ENCODE results near the gene KRT17. TPM values are rescaled to one million over a fixed set of nuclear protein-coding genes. Genes with fewer than 3 reads are reported as not detected.
"Not testable (repeated sequence)": the region's sequence is repeated elsewhere in the genome, so short reads cannot be mapped to it uniquely, and the experiment has no call there.

KRT17 gene
- total RNA-seq, 4 donors from 2014 or later, result 474 to 1,574 (median 971) TPM

- WGBS, 2 donors, result 63 to 73% methylated on average over 1 of the region's 1 CpG
- intact Hi-C loops (cut with DNase I; ENCODE audit: low total_unique reads), result no loop called here
- DNase-seq (ENCODE audit: low spot score in 2 of 2), result no peak
- no peak for TF ChIP-seq CTCF (IDR thresholded peaks at IDR 0.05)
- TF ChIP-seq POLR2A (IDR thresholded peaks at IDR 0.05), result no peak
- no peak overlapping the region for H3K4me3 ChIP-seq (ENCODE audit: low read depth, poor library complexity, severe bottlenecking)
These were observed 45.8 kb downstream of the KRT17 start for GRCh38 chr17:41578538-41578937.

- 35 to 58% methylated on average over 3 to 4 of the region's 4 CpGs for WGBS, 2 donors
- intact Hi-C loops (cut with DNase I; ENCODE audit: low total_unique reads); DNase-seq (ENCODE audit: low spot score in 2 of 2); H3K4me3 ChIP-seq (ENCODE audit: low read depth, poor library complexity, severe bottlenecking): not testable (repeated sequence)
These were observed 47.6 kb downstream of the KRT17 start for GRCh38 chr17:41576740-41577139.

- WGBS, 2 donors, result 58 to 75% methylated on average over 3 of the region's 3 CpGs
- intact Hi-C loops (cut with DNase I; ENCODE audit: low total_unique reads), result no loop called here
- H3K4me3 ChIP-seq (ENCODE audit: low read depth, poor library complexity, severe bottlenecking), result no peak overlapping the region
- no peak for DNase-seq (ENCODE audit: low spot score in 2 of 2)
- TF ChIP-seq POLR2A (IDR thresholded peaks at IDR 0.05), result no peak
- no peak for TF ChIP-seq CTCF (IDR thresholded peaks at IDR 0.05)
These were observed 49.0 kb downstream of the KRT17 start for GRCh38 chr17:41575336-41575735.

- no peak within 1 kb of the TSS for H3K4me3 ChIP-seq (ENCODE audit: low read depth, poor library complexity, severe bottlenecking)
- WGBS, 2 donors, result 53 to 66% methylated on average over 23 to 24 of the region's 24 CpGs
- TF ChIP-seq CTCF (IDR thresholded peaks at IDR 0.05) (no peak), POLR2A (IDR thresholded peaks at IDR 0.05) (no peak)
- DNase-seq (ENCODE audit: low spot score in 2 of 2), result no peak
- intact Hi-C loops (cut with DNase I; ENCODE audit: low total_unique reads), result no loop called here
These were observed 52.6 kb downstream of the KRT17 start, which contains the start of gene KRT9 for GRCh38 chr17:41571561-41572434. Gene KRT9 (minus strand): TSS chr17:41572059. CDS start chr17:41571992, 67 bp downstream.

Other genes with a start within 250 kb of the KRT17 start
- gene KRT34, start 242.3 kb downstream of the KRT17 start, total RNA-seq, result 100 to 1,000 TPM in 1 of 4 donors, 10 to 100 TPM in 1, 1 to 10 TPM in 1, under 1 TPM in 1; 0.72 to 143 (median 6.3) TPM
- gene KRT31, start 227.0 kb downstream of the KRT17 start, total RNA-seq, result 100 to 1,000 TPM in 1 of 4 donors, 10 to 100 TPM in 3; 15.9 to 197 (median 24.1) TPM
- not detected for gene KRT37, start 200.0 kb downstream of the KRT17 start, total RNA-seq
- 1 to 10 TPM in 2 of 4 donors, not detected in 2; 1.3 to 1.8 TPM for gene KRT38, start 183.6 kb downstream of the KRT17 start, total RNA-seq
- 10 to 100 TPM in 1 of 4 donors, under 1 TPM in 1, not detected in 2; 0.46 to 11.6 TPM for gene KRT32, start 157.2 kb downstream of the KRT17 start, total RNA-seq
- gene KRT35, start 143.4 kb downstream of the KRT17 start, total RNA-seq, result under 1 TPM in 1 of 4 donors, not detected in 3; 0.84 TPM
- under 1 TPM in 1 of 4 donors, not detected in 3; 0.97 TPM for gene KRT36, start 134.7 kb downstream of the KRT17 start, total RNA-seq
- gene KRT13, start 119.0 kb downstream of the KRT17 start, total RNA-seq, result under 1 TPM in 2 of 4 donors, not detected in 2; 0.19 to 0.46 TPM
- gene KRT15, start 105.7 kb downstream of the KRT17 start, total RNA-seq, result 1,000 to 10,000 TPM in 2 of 4 donors, 100 to 1,000 TPM in 2; 802 to 1,380 (median 1,140) TPM
- gene KRT19, start 96.3 kb downstream of the KRT17 start, total RNA-seq, result 100 to 1,000 TPM in 3 of 4 donors, 10 to 100 TPM in 1; 96.0 to 482 (median 285) TPM
- gene KRT9, start 52.5 kb downstream of the KRT17 start, total RNA-seq, result 1 to 10 TPM in 1 of 4 donors, under 1 TPM in 2, not detected in 1; 0.47 to 1.6 (median 0.91) TPM
- gene KRT14, start 37.7 kb downstream of the KRT17 start, total RNA-seq, result 1,000 to 10,000 TPM; 4,210 to 7,487 (median 6,656) TPM
- 100 to 1,000 TPM in 1 of 4 donors, 10 to 100 TPM in 3; 79.2 to 447 (median 81.8) TPM for gene KRT16, start 11.8 kb downstream of the KRT17 start, total RNA-seq
- gene EIF1, start 64.3 kb upstream of the KRT17 start, total RNA-seq, result 100 to 1,000 TPM; 211 to 299 (median 249) TPM
- gene GAST, start 87.8 kb upstream of the KRT17 start, total RNA-seq, result not detected
- 1 to 10 TPM in 2 of 4 donors, under 1 TPM in 2; 0.75 to 1.8 (median 1.1) TPM for gene HAP1, start 110.1 kb upstream of the KRT17 start, total RNA-seq
- 1,000 to 10,000 TPM; 1,980 to 2,336 (median 2,116) TPM for gene JUP, start 162.1 kb upstream of the KRT17 start, total RNA-seq
- 10 to 100 TPM; 12.8 to 14.5 (median 13.2) TPM for gene P3H4, start 187.4 kb upstream of the KRT17 start, total RNA-seq
- gene FKBP10, start 188.4 kb upstream of the KRT17 start, total RNA-seq, result 10 to 100 TPM in 1 of 4 donors, 1 to 10 TPM in 3; 4.2 to 25.4 (median 6.8) TPM
- gene NT5C3B, start 211.7 kb upstream of the KRT17 start, total RNA-seq, result 10 to 100 TPM; 17.7 to 35.1 (median 25.9) TPM
- gene KLHL10, start 213.2 kb upstream of the KRT17 start, total RNA-seq, result not detected
- 10 to 100 TPM; 23.6 to 27.7 (median 25.2) TPM for gene KLHL11, start 240.8 kb upstream of the KRT17 start, total RNA-seq

All from lower leg skin (tissue), 4 donors.